GM12878 (cell line): Measurements from ENCODE around the gene MAPK8IP1. TPM values are rescaled to one million over a fixed set of nuclear protein-coding genes. Genes with fewer than 3 reads are reported as not detected.

Experiments used
- ATAC-seq: fragments of 200-7000 bp; cut with Tn5 transposase; 3 replicates; pipeline ENCODE4 v1.9.1; 2020; ENCODE audit warnings: mild to moderate bottlenecking, moderate library complexity
- BruUV-seq: library from RNA; stranded (reverse); fragments of 400-500 nt; replicated peaks from 2 replicates; lab custom pipeline; 2021; lab: Mats Ljungman, UMichigan
- CTCF ChIA-PET: fragments of 300-600 bp; sonication (Branson Sonifier 250); formaldehyde crosslinking; extraction: SDS; loops from one replicate; lab custom pipeline; 2021; ENCODE audit warnings: inconsistent platforms; lab: Yijun Ruan, JAX
- POLR2A ChIA-PET: fragments of 350-600 bp; formaldehyde crosslinking; extraction: SDS; loops from one replicate; lab custom pipeline; 2021; ENCODE audit warnings: inconsistent platforms; lab: Charles Lee
- RAD21 ChIA-PET: fragments of 300-600 bp; sonication (Branson Sonifier 250); formaldehyde crosslinking; loops from one replicate; lab custom pipeline; 2023; ENCODE audit warnings: antibody characterized with exemption; ENCODE audit not compliant: unreplicated experiment; lab: Charles Lee
- SMC1A ChIA-PET: fragments of 300-600 bp; sonication (Branson Sonifier 250); formaldehyde crosslinking; loops from one replicate; lab custom pipeline; 2023; ENCODE audit not compliant: unreplicated experiment, uncharacterized antibody; lab: Charles Lee
- DNase-seq: peaks from one replicate; pipeline ENCODE4 v3.0.0-alpha.2; 2011; ENCODE audit warnings: low read depth, low spot score
- FAIRE-seq: peaks from 3 replicates; lab custom pipeline; 2011; peaks lifted over from hg19 to GRCh38; lab: Jason Lieb, UNC
- H2AFZ ChIP-seq: 2 replicates; pipeline ENCODE4 v1.6.0; 2011; ENCODE audit warnings: low read depth, low read length, control low read depth; ENCODE audit not compliant: control insufficient read depth
- H3K27ac ChIP-seq: 2 replicates; pipeline ENCODE4 v1.5.1; 2011; ENCODE audit warnings: control low read depth; ENCODE audit not compliant: control insufficient read depth, insufficient read depth
- H3K27me3 ChIP-seq, 2 experiments: replicated peaks in 1 of 2; 2 replicates each; pipeline versions ENCODE4 v1.6.0 to v1.6.1; 2011; ENCODE audit warnings: low read length in 1 of 2; ENCODE audit not compliant: control insufficient read depth in 2 of 2, insufficient read depth in 2 of 2
- H3K36me3 ChIP-seq, 2 experiments: 2 replicates each; pipeline ENCODE4 v1.5.1; 2011; ENCODE audit warnings: low read length in 1 of 2; ENCODE audit not compliant: control insufficient read depth in 2 of 2, insufficient read depth in 2 of 2
- H3K4me1 ChIP-seq: 2 replicates; pipeline ENCODE4 v1.6.1; 2011; ENCODE audit warnings: mild to moderate bottlenecking, low read length, moderate library complexity, mixed read lengths; ENCODE audit not compliant: control insufficient read depth, insufficient read depth
- H3K4me2 ChIP-seq: 2 replicates; pipeline ENCODE4 v1.6.0; 2011; ENCODE audit warnings: control low read depth; ENCODE audit not compliant: control insufficient read depth, insufficient read depth
- H3K4me3 ChIP-seq: fragments of 200-600 bp; sonication (generic); 2 replicates; pipeline ENCODE4 v1.5.1; 2016
- H3K79me2 ChIP-seq: 2 replicates; pipeline ENCODE4 v1.6.0; 2011; ENCODE audit warnings: low read length; ENCODE audit not compliant: control insufficient read depth, insufficient read depth
- H3K9ac ChIP-seq: 2 replicates; pipeline ENCODE4 v1.8.0; 2011; ENCODE audit warnings: low read length, control low read depth, mixed read lengths; ENCODE audit not compliant: control insufficient read depth, insufficient read depth
- H3K9me3 ChIP-seq: replicated peaks from 3 replicates; pipeline ENCODE4 v1.5.1; 2011; ENCODE audit warnings: mild to moderate bottlenecking, low read length; ENCODE audit not compliant: control insufficient read depth, insufficient read depth
- H4K20me1 ChIP-seq: 2 replicates; pipeline ENCODE4 v1.6.0; 2011; ENCODE audit not compliant: control insufficient read depth, insufficient read depth
- CBX3 ChIP-seq: fragments of 200-600 bp; sonication (generic); IDR thresholded peaks from 2 replicates; pipeline ENCODE4 v1.6.1; 2016; ENCODE audit warnings: low read depth, borderline replicate concordance
- HDAC2 ChIP-seq: fragments of 200-600 bp; sonication (generic); IDR thresholded peaks from 2 replicates; pipeline ENCODE4 v1.6.1; 2017
- NFYA ChIP-seq: IDR thresholded peaks from 2 replicates; pipeline ENCODE4 v1.6.1; 2011; ENCODE audit warnings: low read depth, mild to moderate bottlenecking, low read length, improper control_type of control experiment, borderline replicate concordance
- NR2F1 ChIP-seq: fragments of 450-650 bp; conservative IDR thresholded peaks from 2 replicates; pipeline ENCODE4 v1.6.1; 2017; ENCODE audit warnings: mild to moderate bottlenecking
- POU2F2 ChIP-seq: IDR thresholded peaks from 3 replicates; pipeline ENCODE4 v1.6.1; 2011; ENCODE audit warnings: low read depth, mild to moderate bottlenecking, low read length, borderline replicate concordance
- PRDM15 ChIP-seq: fragments of 450-650 bp; formaldehyde crosslinking; IDR thresholded peaks from 2 replicates; pipeline ENCODE4 v1.4.0; 2020; ENCODE audit warnings: mild to moderate bottlenecking, moderate library complexity
- RUNX3 ChIP-seq: IDR thresholded peaks from 2 replicates; pipeline ENCODE4 v1.6.1; 2012; ENCODE audit warnings: low read length, inconsistent platforms
- SMC3 ChIP-seq: IDR thresholded peaks from 2 replicates; pipeline ENCODE4 v1.6.1; 2011; ENCODE audit warnings: low read length, improper control_type of control experiment, borderline replicate concordance
- ZBTB11 ChIP-seq: fragments of 450-650 bp; formaldehyde crosslinking; IDR thresholded peaks from 2 replicates; pipeline ENCODE4 v1.5.0; 2022; ENCODE audit warnings: mild to moderate bottlenecking, missing genetic modification characterization
- ZBTB33 ChIP-seq: fragments of 450-650 bp; IDR thresholded peaks from 2 replicates; pipeline ENCODE4 v1.6.1; 2017; ENCODE audit warnings: mild to moderate bottlenecking
- WGBS: methylation state at CpG from one replicate; pipeline ENCODE4 v1.1.6; 2016; ENCODE audit warnings: low lambda C conversion rate; ENCODE audit not compliant: insufficient replicate concordance, insufficient coverage; ENCODE audit errors: missing lambda C conversion rate; 5-methylcytosine and 5-hydroxymethylcytosine counted together
- in situ Hi-C: fragments of 300-500 bp; cut with MboI; formaldehyde crosslinking; loops from 9 replicates; pipeline ENCODE4 v1.14.3; 2018; ENCODE audit warnings: mixed read lengths
- intact Hi-C: fragments of 100-400 bp; cut with micrococcal nuclease; formaldehyde crosslinking; loops from one replicate; pipeline ENCODE4 v1.14.2; 2022; ENCODE audit not compliant: unreplicated experiment
- polyA plus RNA-seq, 11 experiments: library from polyadenylated mRNA; depleted of rRNA in 4 of 11; unstranded in 6 of 11; stranded (reverse) in 5 of 11; fragments of >200 nt; fragmentation: Nextera tagmentation in 4 of 11; fragmentation: Illumina TruSeq in 1 of 11; extraction: Ambion mirVana in 4 of 11; extraction: Trizol in 1 of 11; gene quantifications; 1 replicate in 1 of 11; 2 replicates in 10 of 11; pipeline versions ENCODE4 v1.2.1 to v1.2.3, GENCODE V29; 2011 to 2016; ENCODE audit warnings: inconsistent platforms in 2 of 11, missing spikeins in 2 of 11, low read depth in 1 of 11
- total RNA-seq, 4 experiments: library from RNA; depleted of rRNA in 3 of 4; stranded (reverse); fragments of >200 nt in 3 of 4; fragmentation: Illumina TruSeq in 1 of 4; extraction: Trizol in 1 of 4; gene quantifications; 2 replicates each; pipeline versions ENCODE4 v1.2.1 to v1.2.3, GENCODE V29; 2013 to 2021
- TF ChIP-seq, protein P1 (sequence below): fragments of 450-650 bp; IDR thresholded peaks from 2 replicates; pipeline ENCODE4 v1.6.1; 2016; ENCODE audit warnings: mild to moderate bottlenecking

Gene MAPK8IP1
- total and polyA plus RNA-seq, 10 of the 15 experiments (the other 5 are each of a cell fraction or from before 2014, with no cell fraction given): 0.04 to 0.44 (median 0.11) TPM; not detected in 2

DNA sequence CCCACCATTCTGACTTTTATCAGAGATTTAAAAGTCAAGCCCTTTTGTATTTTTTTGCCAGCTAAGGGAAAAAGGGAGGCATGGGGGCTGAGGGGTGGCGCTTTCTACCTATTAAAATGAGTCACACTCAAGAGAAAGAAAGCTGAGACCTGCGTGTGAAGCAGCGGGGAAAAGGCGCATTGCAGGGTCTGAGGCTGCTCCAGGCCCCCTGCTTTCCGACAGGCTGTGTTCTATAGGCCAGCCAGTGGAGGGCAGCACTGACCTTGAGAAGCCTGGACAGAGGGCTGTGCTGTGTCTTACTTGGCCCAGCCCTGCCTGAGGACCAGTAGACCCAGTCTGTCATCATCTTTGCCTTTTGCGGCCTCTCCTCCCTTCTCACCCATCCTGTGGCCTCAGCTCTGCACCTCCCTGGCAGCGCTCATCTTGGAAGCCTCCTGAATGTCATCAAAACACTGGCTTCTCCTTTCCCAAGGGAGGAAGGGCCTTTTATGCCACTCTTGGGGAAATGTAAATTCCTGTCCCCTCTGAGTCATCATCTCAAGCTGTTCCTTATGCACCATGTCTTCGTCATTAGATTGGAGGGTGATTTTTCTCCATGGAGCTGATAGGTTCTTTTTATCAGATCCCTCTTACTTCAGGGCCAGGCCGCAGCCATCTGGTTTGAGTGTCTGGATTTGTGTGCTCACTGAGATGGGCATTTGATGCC, 12.6 kb upstream of the MAPK8IP1 start:
- peaks cover 14 to 38% of the 10 kb centered on the region in 2 experiments for H3K36me3 ChIP-seq
- no peak for FAIRE-seq
- intact Hi-C loops (loop anchor here (1.0 kb wide), 1 partner anchor 133 kb away; no protein-coding TSS in a partner anchor), in situ Hi-C loops (no loop called here)
- RAD21 ChIA-PET: interaction anchor here (0.6 to 4.7 kb wide), 7 partner anchors 11 to 136 kb away, joined by 3 to 31 read pairs (median 3); no protein-coding TSS in a partner anchor
- SMC1A ChIA-PET: interaction anchor here (0.6 to 3.6 kb wide), 11 partner anchors 11 to 139 kb away, joined by 3 to 24 read pairs (median 3); no protein-coding TSS in a partner anchor
- H3K4me2 ChIP-seq: no peak overlapping the region
- no peak for DNase-seq
- H3K79me2 ChIP-seq: no peaks in the 10 kb centered on the region
- no peak overlapping the region for H3K4me3 ChIP-seq
- H3K9me3 ChIP-seq: no peaks in the 10 kb centered on the region
- CTCF ChIA-PET: interaction anchor here (0.6 to 4.5 kb wide), 28 partner anchors 9 to 244 kb away, joined by 3 to 63 read pairs (median 4); no protein-coding TSS in a partner anchor
- H4K20me1 ChIP-seq: no peaks in the 10 kb centered on the region
- ATAC-seq: peak; percentile 97
- no peak overlapping the region for H3K27ac ChIP-seq
- no peak overlapping the region for H3K9ac ChIP-seq
- 86% methylated on average over 9 of the region's 9 CpGs for WGBS
- no TSS peak for BruUV-seq
- POLR2A ChIA-PET: interaction anchor here (0.5 kb wide), 2 partner anchors 62 to 761 kb away, joined by 4 read pairs; no protein-coding TSS in a partner anchor
- no peak overlapping the region for H2AFZ ChIP-seq
- no peaks in the 10 kb centered on the region for H3K27me3 ChIP-seq
- H3K4me1 ChIP-seq: no peaks in the 10 kb centered on the region
- no peak for TF ChIP-seq ZBTB33
- no peak for TF ChIP-seq POU2F2
- TF ChIP-seq NFYA: no peak
- peak; percentile 38; the same call in 1 of the 2 replicates for TF ChIP-seq SMC3
- TF ChIP-seq ZBTB11 (CRISPR knock-in tag): no peak
- no peak for TF ChIP-seq CBX3
- no peak for TF ChIP-seq PRDM15 (CRISPR knock-in tag)
- TF ChIP-seq NR2F1: no peak
- TF ChIP-seq HDAC2: no peak
- no peak for TF ChIP-seq RUNX3
- TF ChIP-seq, protein P1, sequence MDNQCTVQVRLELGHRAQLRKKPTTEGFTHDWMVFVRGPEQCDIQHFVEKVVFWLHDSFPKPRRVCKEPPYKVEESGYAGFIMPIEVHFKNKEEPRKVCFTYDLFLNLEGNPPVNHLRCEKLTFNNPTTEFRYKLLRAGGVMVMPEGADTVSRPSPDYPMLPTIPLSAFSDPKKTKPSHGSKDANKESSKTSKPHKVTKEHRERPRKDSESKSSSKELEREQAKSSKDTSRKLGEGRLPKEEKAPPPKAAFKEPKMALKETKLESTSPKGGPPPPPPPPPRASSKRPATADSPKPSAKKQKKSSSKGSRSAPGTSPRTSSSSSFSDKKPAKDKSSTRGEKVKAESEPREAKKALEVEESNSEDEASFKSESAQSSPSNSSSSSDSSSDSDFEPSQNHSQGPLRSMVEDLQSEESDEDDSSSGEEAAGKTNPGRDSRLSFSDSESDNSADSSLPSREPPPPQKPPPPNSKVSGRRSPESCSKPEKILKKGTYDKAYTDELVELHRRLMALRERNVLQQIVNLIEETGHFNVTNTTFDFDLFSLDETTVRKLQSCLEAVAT: no peak
